ENCODE measurements around the gene ACOXL. TPM values are rescaled to one million over a fixed set of nuclear protein-coding genes. Genes with fewer than 3 reads are reported as not detected.
A peak's percentile ranks its signal among the peaks of the same experiment; 100 is the strongest.

Gene ACOXL
- total and polyA plus RNA-seq, 3 experiments from 2014 or later = 0.27 TPM; not detected in 2

DNA sequence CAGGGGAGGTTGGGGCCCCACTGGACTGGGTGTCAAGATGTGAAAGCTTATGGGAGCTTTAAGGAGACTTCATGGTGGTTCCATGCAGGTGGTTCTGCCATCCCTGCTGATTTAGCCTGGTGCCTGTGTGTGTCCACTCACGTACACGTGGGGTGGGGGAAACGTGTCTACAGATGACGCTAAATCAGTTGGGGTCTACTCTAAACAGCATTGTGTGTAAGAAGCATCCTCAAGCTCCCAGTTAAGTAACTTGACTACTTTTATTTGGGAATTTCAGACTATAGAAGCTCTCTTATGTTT, 435.4 kb downstream of the ACOXL start:
- H3K9me3 Mint-ChIP-seq = no peaks in the 10 kb centered on the region
- ChIA-PET CTCF (interaction anchor here (1.0 to 2.7 kb wide), 3 partner anchors 11 to 356 kb away, joined by 3 to 7 read pairs (median 3); no protein-coding TSS in a partner anchor), POLR2A (interaction anchor here (1.2 kb wide), 1 partner anchor 47 kb away, joined by 3 read pairs; the partner anchor contains the start of gene BCL2L11)

More for the DNA sequence above, 435.4 kb downstream of the ACOXL start:
- peaks cover 4 to 34% (median 12%) of the 10 kb centered on the region in 3 donors for H3K36me3 Mint-ChIP-seq
- Histone ChIP-seq H3K9me3 (ENCODE audit: low read length) (no peaks in the 10 kb centered on the region), H3K36me3 (ENCODE audit: insufficient read depth, low read length) (no peaks in the 10 kb centered on the region), H3K4me3 (ENCODE audit: low read length) (no peak overlapping the region), H3K4me1 (ENCODE audit: insufficient read depth, low read length) (peaks cover 4% of the 10 kb centered on the region), H3K27me3 (ENCODE audit: insufficient read depth, low read length, poor library complexity, severe bottlenecking) (no peaks in the 10 kb centered on the region), H3K27ac (ENCODE audit: low read depth, low read length) (no peak overlapping the region)
- peaks cover 19 to 27% (median 24%) of the 10 kb centered on the region in 3 donors for H3K4me1 Mint-ChIP-seq
- H3K27me3 Mint-ChIP-seq = peaks cover 3 to 5% of the 10 kb centered on the region in 2 donors
- no peak overlapping the region for H3K27ac Mint-ChIP-seq
- DNase-seq = no peak
- peak overlapping the region in 1 of 7 donors; percentile 3 for H3K4me3 Mint-ChIP-seq

Other genes with a start within 250 kb of the ACOXL start
- gene RGPD6, start 155.4 kb upstream of the ACOXL start, total RNA-seq = 10 to 100 TPM in 1 of 2 experiments, 1 to 10 TPM in 1; 9.7 to 17.4 TPM
- gene RGPD6, start 155.4 kb upstream of the ACOXL start, polyA plus RNA-seq = 2.8 TPM
- 10 to 100 TPM; 46.9 to 49.5 TPM for gene BUB1, start 54.5 kb upstream of the ACOXL start, total RNA-seq
- gene BUB1, start 54.5 kb upstream of the ACOXL start, polyA plus RNA-seq = 0.56 TPM

All from CD8-positive, alpha-beta memory T cell (primary cell).